ENCODE results near the gene BMPER.

GRCh38 chr7:33971106-33971505, 65.8 kb downstream of the BMPER start:
- no peak for TF ChIP-seq POLR2A (IDR thresholded peaks at IDR 0.05)
- no peak for TF ChIP-seq CTCF (IDR thresholded peaks at IDR 0.05)
- TF ChIP-seq POLR2AphosphoS5 (IDR thresholded peaks at IDR 0.05), result no peak

Measured in stomach (tissue), 4 donors.